AG20443 (cell line): ENCODE data around the gene DDX10.
A peak's percentile ranks its signal among the peaks of the same experiment; 100 is the strongest.

Experiments
- DNase-seq: peaks from one replicate; pipeline ENCODE4 v3.0.0; 2012; ENCODE audit warnings: low spot score, mixed read lengths

The DDX10 gene

DNA sequence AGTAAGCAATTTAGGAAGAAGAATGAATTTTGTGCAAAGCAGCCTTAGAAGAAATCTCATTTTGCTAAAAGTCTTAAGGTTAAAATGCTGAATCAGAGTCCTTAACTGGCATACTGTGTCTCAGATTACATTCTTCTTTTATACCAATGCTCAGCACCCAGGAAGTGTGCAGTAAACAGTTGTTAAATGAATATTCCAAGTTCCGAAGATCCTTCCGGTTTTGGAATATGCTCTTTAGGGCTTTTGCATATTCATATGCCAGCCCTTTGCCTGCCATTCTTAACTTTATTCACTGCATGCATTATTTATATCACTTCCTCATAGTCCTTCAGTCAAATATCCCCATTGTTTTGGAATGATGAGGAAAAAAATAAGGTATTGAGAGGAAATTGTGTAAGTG lies 242.0 kb downstream of the DDX10 start:
- no peak for DNase-seq

GRCh38 chr11:108909041-108909440 lies 244.2 kb downstream of the DDX10 start:
- no peak for DNase-seq

- DNase-seq: no peak
Observed at GRCh38 chr11:108909921-108910320, 245.1 kb downstream of the DDX10 start.

GRCh38 chr11:108912581-108912980 lies 247.7 kb downstream of the DDX10 start:
- DNase-seq: no peak

DNA sequence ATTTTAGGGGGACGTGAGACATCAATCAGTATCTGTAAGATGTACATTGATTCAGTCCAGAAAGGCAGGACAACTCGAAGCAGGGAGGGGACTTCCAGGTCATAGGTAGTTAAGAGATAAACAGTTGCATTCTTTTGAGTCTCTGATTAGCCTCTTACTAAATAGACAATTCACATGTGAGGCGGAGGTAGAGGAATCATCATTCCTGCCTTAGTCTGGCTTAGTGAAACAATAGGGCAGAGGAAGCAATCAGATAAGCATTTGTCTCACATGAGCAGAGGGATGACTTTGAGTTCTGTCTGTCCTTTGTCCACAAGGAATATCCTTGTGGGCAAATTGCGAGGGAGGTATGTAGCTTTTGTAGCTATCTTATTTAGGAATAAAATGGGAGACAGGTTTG lies 248.3 kb downstream of the DDX10 start:
- no peak for DNase-seq

DNA sequence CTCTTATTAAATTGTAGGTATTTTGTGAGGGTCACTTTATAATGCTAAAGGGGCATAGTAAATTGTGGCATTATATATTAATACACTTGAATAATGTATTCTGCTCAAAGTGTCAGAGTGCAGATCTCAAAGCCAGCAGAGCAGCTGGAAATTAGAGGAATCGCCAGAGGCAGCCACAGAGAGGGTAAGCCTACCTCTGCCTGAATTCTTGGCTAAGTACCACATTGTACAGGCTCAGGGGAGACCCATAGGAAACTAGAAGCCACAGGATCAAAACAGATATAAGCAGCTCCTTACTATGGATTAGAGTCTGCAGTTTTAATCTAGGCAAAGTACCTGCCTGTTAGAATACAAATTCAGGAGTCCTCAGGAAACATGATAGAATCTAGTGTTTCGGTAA lies 249.3 kb downstream of the DDX10 start:
- no peak for DNase-seq

- DNase-seq: no peak
Observed at GRCh38 chr11:108914981-108915380, 250.1 kb downstream of the DDX10 start.

DNA sequence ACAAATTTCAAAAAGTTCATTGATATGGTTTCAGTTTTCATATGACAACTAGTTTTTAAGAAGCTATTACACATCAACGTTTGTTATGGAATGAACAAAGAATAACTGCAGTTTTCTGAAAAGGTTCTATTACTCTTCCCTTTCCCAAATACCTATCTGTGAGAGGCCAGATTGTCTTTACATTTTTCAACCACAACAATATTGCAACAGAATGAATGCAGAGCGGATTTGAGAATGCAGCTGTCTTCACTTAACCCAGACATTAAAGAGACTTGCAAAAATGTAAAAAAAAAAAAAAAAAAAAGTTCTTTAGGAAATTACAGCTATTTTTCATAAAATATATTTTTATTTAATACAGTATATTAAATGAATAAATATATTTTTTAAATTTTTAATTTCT lies 250.8 kb downstream of the DDX10 start:
- DNase-seq: no peak

DNA sequence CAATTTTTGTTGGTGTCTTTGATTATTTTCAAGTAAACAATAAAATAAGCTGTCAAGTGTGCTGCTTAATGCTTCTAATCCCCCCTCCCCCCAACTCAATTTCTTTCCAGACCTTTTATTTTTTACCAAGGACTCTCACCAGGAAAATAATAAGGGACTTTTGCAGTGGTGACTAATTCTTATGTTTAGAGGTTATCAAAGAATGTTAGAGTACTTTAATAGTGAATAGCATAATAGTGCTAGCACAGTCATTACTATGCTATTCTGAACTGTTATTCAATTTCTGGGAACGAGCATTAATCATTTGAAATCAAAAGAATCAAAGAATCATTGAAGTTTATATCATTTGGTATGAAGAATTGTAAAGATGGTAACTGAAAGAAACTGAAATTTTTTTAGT lies 251.4 kb downstream of the DDX10 start:
- DNase-seq: peak; percentile 13

DNA sequence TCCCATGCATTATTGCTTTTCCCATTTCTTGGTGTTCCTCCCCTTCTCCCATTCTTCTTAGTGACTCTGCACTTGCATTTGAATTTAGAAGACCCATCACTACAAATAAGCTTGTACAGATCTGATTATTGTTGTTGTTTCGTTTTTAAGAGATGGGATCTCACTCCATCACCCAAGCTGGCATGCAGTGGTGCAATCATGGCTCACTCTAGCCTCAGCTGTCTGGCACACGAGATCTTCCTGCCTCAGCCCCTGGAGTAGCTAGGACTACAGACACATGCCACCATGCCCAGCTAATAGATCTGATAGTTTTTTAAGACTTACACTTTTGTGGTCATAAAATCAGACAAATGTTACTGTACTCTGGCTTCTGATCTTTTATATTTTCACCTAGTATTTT lies 252.1 kb downstream of the DDX10 start:
- no peak for DNase-seq

- no peak for DNase-seq
Observed at GRCh38 chr11:108921211-108921610, 256.3 kb downstream of the DDX10 start.

DNA sequence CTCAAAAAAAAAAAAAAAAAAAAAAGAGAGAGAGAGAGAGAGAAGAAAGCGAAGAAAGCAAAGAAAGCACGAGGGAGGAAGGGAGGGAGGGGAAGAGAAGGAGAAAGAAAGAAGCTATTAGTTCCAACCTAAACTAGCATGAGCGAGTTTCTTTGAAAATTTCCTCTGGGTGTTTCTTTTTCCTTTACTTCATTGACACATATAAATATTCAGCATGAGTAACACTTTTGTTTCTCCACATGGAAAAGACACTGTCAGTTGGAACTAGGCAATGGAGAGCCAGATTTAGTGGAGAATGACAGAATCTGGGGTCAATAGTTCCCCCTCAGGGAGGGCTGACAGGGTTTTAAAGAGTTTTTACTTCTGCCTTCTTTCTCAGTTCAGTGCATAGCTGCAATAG lies 257.4 kb downstream of the DDX10 start:
- no peak for DNase-seq

GRCh38 chr11:108923413-108923812 lies 258.5 kb downstream of the DDX10 start:
- no peak for DNase-seq

DNA sequence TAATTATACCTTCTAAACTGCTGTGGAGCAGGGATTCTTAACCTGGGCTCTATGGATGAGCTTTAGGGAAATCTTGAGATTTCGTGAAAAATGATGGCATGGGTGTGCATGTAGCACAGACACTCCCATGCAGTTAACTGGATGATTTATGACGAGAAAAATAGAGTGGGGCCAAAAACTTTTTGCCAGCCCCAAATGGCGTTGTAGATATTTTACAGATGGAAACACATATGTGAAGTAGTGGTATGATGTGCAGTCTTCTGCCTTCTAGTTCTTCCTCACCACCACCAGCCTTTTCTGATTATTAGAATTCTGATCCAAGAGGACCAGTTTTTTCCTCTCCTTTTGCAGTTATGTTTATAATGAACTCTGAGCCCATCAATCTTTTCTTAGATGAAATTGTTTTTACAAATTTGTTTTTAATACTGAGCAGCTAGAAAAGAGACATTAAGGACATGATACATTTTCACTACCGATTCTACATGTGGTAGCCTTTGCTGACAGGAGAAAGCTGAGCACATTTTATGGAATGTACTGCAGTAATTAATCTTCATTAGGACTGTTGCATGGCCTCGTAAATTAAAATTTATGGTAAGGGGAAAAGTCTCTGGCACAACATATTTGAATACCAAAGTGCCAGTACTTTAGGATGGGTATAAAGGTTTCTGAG lies 261.4 kb downstream of the DDX10 start:
- DNase-seq: no peak

DNA sequence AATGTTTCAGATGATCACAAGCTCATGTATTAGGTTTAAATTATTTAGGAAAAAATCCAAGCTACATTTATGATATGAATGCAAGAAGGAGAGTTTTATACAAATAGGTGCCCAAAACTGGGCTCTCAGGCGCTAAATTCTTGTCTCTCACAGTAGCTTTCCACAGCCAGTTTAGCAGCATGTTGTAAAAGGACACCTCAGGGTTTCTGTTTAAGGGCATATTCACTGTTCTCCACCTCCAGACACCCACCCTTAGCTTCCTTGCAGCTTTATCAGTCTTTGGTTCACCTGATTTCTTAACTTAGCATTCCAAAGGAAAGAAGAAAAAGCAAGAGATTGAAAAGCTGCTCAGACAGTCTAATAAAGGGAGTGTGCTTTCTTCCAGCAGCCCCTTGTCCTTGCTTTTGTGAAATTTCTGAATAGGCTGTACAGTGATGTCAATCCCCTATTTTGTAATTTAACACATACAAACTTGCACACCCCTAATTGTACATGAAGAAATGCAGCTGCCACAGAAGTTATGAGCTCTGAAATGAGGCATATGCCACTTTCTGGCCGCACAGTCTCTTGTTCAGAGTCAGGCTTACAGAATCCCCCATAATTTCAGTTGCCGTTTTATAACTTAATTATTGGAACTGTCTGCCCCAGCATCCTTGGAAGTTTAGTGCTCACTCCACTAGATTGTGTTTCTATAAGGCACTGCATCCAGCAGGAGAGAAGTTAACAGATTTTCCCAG lies 262.1 kb downstream of the DDX10 start:
- DNase-seq: no peak

DNA sequence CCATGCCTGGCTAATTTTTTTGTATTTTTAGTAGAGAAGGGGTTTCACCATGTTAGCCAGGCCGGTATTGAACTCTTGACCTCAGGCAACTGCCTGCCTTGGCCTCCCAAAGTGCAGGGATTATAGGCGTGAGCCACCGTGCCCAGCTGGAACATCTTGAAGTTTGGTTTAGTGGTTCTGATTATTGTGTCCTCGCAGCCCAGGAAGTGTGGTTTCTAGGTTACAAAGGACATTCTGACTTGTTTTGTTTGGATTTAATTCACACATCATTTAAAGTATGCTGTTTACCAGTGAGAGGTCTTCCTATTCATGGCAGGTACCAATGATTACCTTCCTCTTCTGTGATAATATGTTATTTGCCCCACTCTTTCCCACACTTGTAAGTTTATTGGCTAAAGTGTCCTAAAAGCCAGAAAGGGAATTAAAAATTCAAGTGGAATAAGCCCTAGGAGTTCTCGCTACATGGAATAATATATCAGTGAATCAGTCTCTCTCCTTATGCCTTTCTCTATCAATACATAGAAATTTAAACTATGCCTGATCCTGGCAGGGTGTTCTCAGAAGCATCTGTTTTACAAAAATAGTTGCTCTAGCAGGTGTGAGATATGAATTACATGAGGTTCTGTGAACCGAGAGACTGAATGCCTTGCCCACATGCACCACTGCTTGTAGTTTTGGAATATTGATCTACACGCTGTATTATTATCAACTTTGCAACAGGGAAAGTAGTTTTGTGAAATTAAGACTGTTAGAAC lies 263.1 kb downstream of the DDX10 start:
- DNase-seq: no peak

GRCh38 chr11:108929241-108929640 lies 264.4 kb downstream of the DDX10 start:
- DNase-seq: peak; percentile 76

DNA sequence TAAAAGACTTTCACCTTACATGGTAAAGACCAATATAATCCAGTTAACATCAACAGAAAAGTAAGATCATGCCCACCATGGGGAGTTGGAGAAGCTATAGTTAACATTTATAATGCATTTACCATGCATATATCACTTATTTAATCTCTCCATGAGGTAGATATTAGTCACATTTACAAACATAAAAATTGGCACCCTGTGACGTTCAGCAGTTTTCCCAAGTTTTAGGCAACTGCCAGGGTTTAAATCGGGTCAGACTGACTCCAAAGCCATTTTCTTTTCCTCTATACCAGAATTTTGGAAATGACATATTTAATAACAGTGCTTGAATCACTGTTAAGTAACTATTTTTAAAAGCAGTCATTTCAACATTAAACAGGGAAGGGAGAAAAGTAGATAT lies 266.3 kb downstream of the DDX10 start:
- DNase-seq: no peak

DNA sequence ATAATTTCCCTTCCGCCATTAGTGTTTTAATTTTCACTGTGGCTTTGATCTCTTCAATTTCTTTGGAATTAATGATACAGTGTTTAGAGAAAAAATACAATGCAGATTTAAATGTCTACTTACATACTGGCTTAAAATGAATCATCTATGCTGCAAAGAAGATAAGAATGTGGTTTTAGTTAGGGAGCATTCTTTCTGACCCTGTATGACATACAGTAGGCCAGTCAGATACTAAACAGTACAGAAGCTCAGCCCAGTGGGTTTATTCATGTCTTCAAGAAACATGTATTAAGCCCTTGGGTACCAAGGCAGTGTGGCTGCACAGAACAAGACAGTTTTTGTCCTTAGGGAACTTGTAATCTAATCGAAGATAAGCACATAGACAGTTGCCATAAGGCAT lies 268.8 kb downstream of the DDX10 start:
- DNase-seq: peak; percentile 15

DNA sequence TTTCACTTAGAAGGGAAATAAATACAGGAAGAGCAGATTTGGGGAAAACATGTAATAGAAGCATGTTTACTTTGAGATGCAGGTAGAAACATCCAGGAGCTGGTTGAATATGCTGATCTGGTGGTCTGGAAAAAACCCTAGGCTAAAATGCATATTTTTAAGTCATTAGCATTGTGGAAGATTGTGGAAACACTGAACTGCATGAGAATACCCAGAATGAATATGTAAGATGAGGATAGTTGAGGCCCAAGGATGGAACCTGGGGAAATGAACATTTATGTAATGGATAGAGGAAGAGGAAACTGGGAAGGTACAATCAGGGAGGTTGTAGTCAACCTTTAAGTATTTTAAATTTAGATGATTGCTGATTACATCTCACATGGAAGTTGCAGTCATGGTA lies 269.4 kb downstream of the DDX10 start:
- DNase-seq: no peak

GRCh38 chr11:108934696-108935095 lies 269.8 kb downstream of the DDX10 start:
- DNase-seq: no peak

- DNase-seq: no peak
Observed at GRCh38 chr11:108937746-108938145, 272.9 kb downstream of the DDX10 start.

- peak; percentile 10 for DNase-seq
Observed at GRCh38 chr11:108938604-108939003, 273.7 kb downstream of the DDX10 start.
